K562 (cell line): ENCODE results near the gene INPP5E. TPM values are rescaled to one million over a fixed set of nuclear protein-coding genes. Genes with fewer than 3 reads are reported as not detected.

Experiments used
- DMBX1 ChIP-seq: fragments of 250-450 bp; sonication (Bioruptor Pico); IDR thresholded peaks from 2 replicates; pipeline ENCODE4 v1.8.0; 2022; ENCODE audit warnings: inconsistent platforms, mild to moderate bottlenecking, moderate library complexity, borderline replicate concordance
- FOXP4 ChIP-seq: sonication (generic); formaldehyde crosslinking; IDR thresholded peaks from 2 replicates; pipeline ENCODE4 v1.8.0; 2022; ENCODE audit warnings: mild to moderate bottlenecking, missing genetic modification reagents, borderline replicate concordance
- HIVEP1 ChIP-seq: fragments of 250-450 bp; sonication (Bioruptor Pico); IDR thresholded peaks from 2 replicates; pipeline ENCODE4 v1.4.0; 2020; ENCODE audit warnings: mild to moderate bottlenecking
- HMG20A ChIP-seq: fragments of 450-650 bp; formaldehyde crosslinking; conservative IDR thresholded peaks from 2 replicates; pipeline ENCODE4 v1.4.0; 2020; ENCODE audit warnings: mild to moderate bottlenecking, mixed read lengths
- ILK ChIP-seq: fragments of 450-650 bp; IDR thresholded peaks from 2 replicates; pipeline ENCODE4 v1.6.1; 2016; ENCODE audit warnings: missing genetic modification characterization, low read depth, mild to moderate bottlenecking, missing compliant biosample characterization, moderate library complexity, borderline replicate concordance
- KAT7 ChIP-seq: sonication (generic); formaldehyde crosslinking; IDR thresholded peaks from 2 replicates; pipeline ENCODE4 v1.8.0; 2022; ENCODE audit warnings: missing genetic modification reagents, mild to moderate bottlenecking, borderline replicate concordance
- KDM1A ChIP-seq, 2 experiments: fragments of 450-650 bp; IDR thresholded peaks; 2 replicates each; pipeline ENCODE4 v1.6.1; 2016; ENCODE audit warnings: mild to moderate bottlenecking in 2 of 2
- KLF13 ChIP-seq: fragments of 450-650 bp; IDR thresholded peaks from 2 replicates; pipeline ENCODE4 v1.6.1; 2016; ENCODE audit warnings: missing genetic modification characterization, low read depth, mild to moderate bottlenecking, missing compliant biosample characterization, moderate library complexity, borderline replicate concordance
- KLF6 ChIP-seq: fragments of 250-450 bp; sonication (Bioruptor Pico); IDR thresholded peaks from 2 replicates; pipeline ENCODE4 v1.4.0; 2020; ENCODE audit warnings: mild to moderate bottlenecking, moderate library complexity, borderline replicate concordance
- MYC ChIP-seq, 2 experiments: fragments of 250-450 bp in 1 of 2; sonication (Bioruptor Pico) in 1 of 2; IDR thresholded peaks; 2 replicates each; pipeline versions ENCODE4 v1.5.1 to v1.6.1; 2012 to 2021; ENCODE audit warnings: low read depth in 2 of 2, borderline replicate concordance in 1 of 2, improper control_type of control experiment in 1 of 2, low read length in 1 of 2, mild to moderate bottlenecking in 1 of 2, moderate library complexity in 1 of 2
- NCOA1 ChIP-seq: fragments of 450-650 bp; IDR thresholded peaks from 2 replicates; pipeline ENCODE4 v1.6.1; 2016; ENCODE audit warnings: low read depth
- NELFE ChIP-seq: IDR thresholded peaks from 2 replicates; pipeline ENCODE4 v1.6.1; 2011; ENCODE audit warnings: mild to moderate bottlenecking; ENCODE audit not compliant: insufficient read depth, insufficient read length
- POLR2G ChIP-seq: fragments of 200-400 bp; formaldehyde crosslinking; IDR thresholded peaks from 2 replicates; pipeline ENCODE4 v1.6.1; 2017; ENCODE audit warnings: low read depth, mild to moderate bottlenecking, antibody characterized with exemption, low read length, moderate library complexity
- RCOR1 ChIP-seq, 2 experiments: IDR thresholded peaks; 2 replicates each; pipeline ENCODE4 v1.6.1; 2012; ENCODE audit warnings: low read depth in 2 of 2, low read length in 2 of 2, borderline replicate concordance in 1 of 2, improper control_type of control experiment in 1 of 2
- RHOXF2B ChIP-seq: fragments of 250-450 bp; sonication (Bioruptor Pico); conservative IDR thresholded peaks from 2 replicates; pipeline ENCODE4 v1.5.1; 2021
- RNF2 ChIP-seq: sonication (generic); IDR thresholded peaks from 2 replicates; pipeline ENCODE4 v1.6.1; 2016
- RUNX1 ChIP-seq: sonication (generic); IDR thresholded peaks from 2 replicates; pipeline ENCODE4 v1.6.1; 2016; ENCODE audit warnings: antibody characterized with exemption, low read depth
- SMARCA5 ChIP-seq: fragments of 450-650 bp; IDR thresholded peaks from 2 replicates; pipeline ENCODE4 v1.6.1; 2016
- SP1 ChIP-seq: sonication (generic); formaldehyde crosslinking; IDR thresholded peaks from 2 replicates; pipeline ENCODE4 v1.8.1; 2022; ENCODE audit warnings: mild to moderate bottlenecking, missing genetic modification reagents
- TAF1 ChIP-seq: IDR thresholded peaks from 2 replicates; pipeline ENCODE4 v1.6.1; 2011; ENCODE audit warnings: mild to moderate bottlenecking, low read length, moderate library complexity; ENCODE audit not compliant: insufficient read depth, control insufficient read depth, severe bottlenecking; ENCODE audit errors: extremely low read depth
- YBX1 ChIP-seq: fragments of 450-650 bp; IDR thresholded peaks from 2 replicates; pipeline ENCODE4 v1.7.1; 2016; ENCODE audit warnings: mild to moderate bottlenecking
- ZC3H4 ChIP-seq: sonication (generic); formaldehyde crosslinking; IDR thresholded peaks from 2 replicates; pipeline ENCODE4 v1.9.0; 2021; ENCODE audit warnings: missing genetic modification reagents, borderline replicate concordance
- ZNF174 ChIP-seq: fragments of 250-450 bp; sonication (Bioruptor Pico); IDR thresholded peaks from 2 replicates; pipeline ENCODE4 v1.4.0; 2020; ENCODE audit warnings: mild to moderate bottlenecking
- ZNF77 ChIP-seq: fragments of 250-450 bp; sonication (Bioruptor Pico); IDR thresholded peaks from 2 replicates; pipeline ENCODE4 v1.5.0; 2020
- polyA plus RNA-seq, 8 experiments: library from polyadenylated mRNA; depleted of rRNA in 4 of 8; stranded (reverse) in 5 of 8; unstranded in 3 of 8; fragments of >200 nt; fragmentation: Nextera tagmentation in 2 of 8; fragmentation: Illumina TruSeq in 1 of 8; extraction: Ambion mirVana in 2 of 8; extraction: Trizol in 1 of 8; gene quantifications; 2 replicates each; pipeline versions ENCODE4 v1.2.1 to v1.2.3, GENCODE V29; 2011 to 2014; ENCODE audit warnings: inconsistent platforms in 1 of 8, missing spikeins in 1 of 8
- total RNA-seq, 7 experiments: library from RNA; depleted of rRNA in 6 of 7; stranded (reverse); fragments of >200 nt in 6 of 7; fragmentation: Illumina TruSeq in 2 of 7; extraction: Trizol in 2 of 7; gene quantifications; 2 replicates each; pipeline versions ENCODE4 v1.2.1 to v1.2.3, GENCODE V29; 2011 to 2021; ENCODE audit warnings: low replicate concordance in 1 of 7
- TF ChIP-seq, protein P1 (sequence below): fragments of 450-650 bp; IDR thresholded peaks from 2 replicates; pipeline ENCODE4 v1.7.0; 2016; ENCODE audit warnings: borderline replicate concordance

Gene INPP5E
- total and polyA plus RNA-seq, 9 of the 15 experiments (the other 6 are each of a cell fraction or from before 2014, with no cell fraction given), result 0.38 to 17.4 (median 4.9) TPM

- TF ChIP-seq DMBX1 (CRISPR knock-in tag), result no peak
- TF ChIP-seq ZNF77 (CRISPR knock-in tag), result no peak
- no peak for TF ChIP-seq NCOA1
- TF ChIP-seq KLF13 (tag), result peak; percentile 10; the same call in 1 of the 2 replicates
- no peak for TF ChIP-seq NELFE
- TF ChIP-seq MYC (IDR thresholded peaks at IDR 0.05; ENCODE audit: low read depth, low read length), result peak; percentile 80
- no peak for TF ChIP-seq MYC (CRISPR knock-in tag; IDR thresholded peaks at IDR 0.05; ENCODE audit: borderline replicate concordance, low read depth)
- TF ChIP-seq KAT7, result peak; percentile 49; the same call in 1 of the 2 replicates
- 0 out of 2 replicates have a peak, but pooled peaks have one; percentile 3 for TF ChIP-seq SP1 (CRISPR knock-in tag)
- no peak for TF ChIP-seq HIVEP1
- 0 out of 2 replicates have a peak, but pooled peaks have one; percentile 44 for TF ChIP-seq ZC3H4
- no peak for TF ChIP-seq KLF6 (CRISPR knock-in tag)
- TF ChIP-seq, protein P1, sequence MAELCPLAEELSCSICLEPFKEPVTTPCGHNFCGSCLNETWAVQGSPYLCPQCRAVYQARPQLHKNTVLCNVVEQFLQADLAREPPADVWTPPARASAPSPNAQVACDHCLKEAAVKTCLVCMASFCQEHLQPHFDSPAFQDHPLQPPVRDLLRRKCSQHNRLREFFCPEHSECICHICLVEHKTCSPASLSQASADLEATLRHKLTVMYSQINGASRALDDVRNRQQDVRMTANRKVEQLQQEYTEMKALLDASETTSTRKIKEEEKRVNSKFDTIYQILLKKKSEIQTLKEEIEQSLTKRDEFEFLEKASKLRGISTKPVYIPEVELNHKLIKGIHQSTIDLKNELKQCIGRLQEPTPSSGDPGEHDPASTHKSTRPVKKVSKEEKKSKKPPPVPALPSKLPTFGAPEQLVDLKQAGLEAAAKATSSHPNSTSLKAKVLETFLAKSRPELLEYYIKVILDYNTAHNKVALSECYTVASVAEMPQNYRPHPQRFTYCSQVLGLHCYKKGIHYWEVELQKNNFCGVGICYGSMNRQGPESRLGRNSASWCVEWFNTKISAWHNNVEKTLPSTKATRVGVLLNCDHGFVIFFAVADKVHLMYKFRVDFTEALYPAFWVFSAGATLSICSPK, result no peak
- no peak for TF ChIP-seq SMARCA5
- TF ChIP-seq HMG20A (CRISPR knock-in tag), result no peak
- TF ChIP-seq YBX1, result no peak
- TF ChIP-seq RHOXF2B (CRISPR knock-in tag), result no peak
- no peak for TF ChIP-seq RNF2
- no peak for TF ChIP-seq KDM1A (IDR thresholded peaks at IDR 0.05)
- TF ChIP-seq POLR2G, result peak; percentile 92
- no peak for TF ChIP-seq ZNF174 (CRISPR knock-in tag)
- no peak for TF ChIP-seq RUNX1
- peak; percentile 78 for TF ChIP-seq TAF1
- TF ChIP-seq FOXP4 (CRISPR knock-in tag), result no peak
- peak in 1 of 2 experiments; percentile 25; a peak in 1 of 4 replicates for TF ChIP-seq RCOR1 (IDR thresholded peaks at IDR 0.05; ENCODE audit: borderline replicate concordance in 1 of 2, low read depth in 2 of 2, low read length in 2 of 2)
- no peak for TF ChIP-seq ILK (tag)
These were observed 39.4 kb downstream of the INPP5E start, which contains the start of gene SNAPC4 (continued) for GRCh38 chr9:136400038-136400834.
